GM12878 (cell line): ENCODE measurements around the gene GMPPA. TPM values are rescaled to one million over a fixed set of nuclear protein-coding genes. Genes with fewer than 3 reads are reported as not detected.

Source experiments
- ATAC-seq: fragments of 200-7000 bp; cut with Tn5 transposase; 3 replicates; pipeline ENCODE4 v1.9.1; 2020; ENCODE audit warnings: mild to moderate bottlenecking, moderate library complexity
- BruUV-seq: library from RNA; stranded (reverse); fragments of 400-500 nt; replicated peaks from 2 replicates; lab custom pipeline; 2021; lab: Mats Ljungman, UMichigan
- CTCF ChIA-PET: fragments of 300-600 bp; sonication (Branson Sonifier 250); formaldehyde crosslinking; extraction: SDS; loops from one replicate; lab custom pipeline; 2021; ENCODE audit warnings: inconsistent platforms; lab: Yijun Ruan, JAX
- POLR2A ChIA-PET: fragments of 350-600 bp; formaldehyde crosslinking; extraction: SDS; loops from one replicate; lab custom pipeline; 2021; ENCODE audit warnings: inconsistent platforms; lab: Charles Lee
- RAD21 ChIA-PET: fragments of 300-600 bp; sonication (Branson Sonifier 250); formaldehyde crosslinking; loops from one replicate; lab custom pipeline; 2023; ENCODE audit warnings: antibody characterized with exemption; ENCODE audit not compliant: unreplicated experiment; lab: Charles Lee
- SMC1A ChIA-PET: fragments of 300-600 bp; sonication (Branson Sonifier 250); formaldehyde crosslinking; loops from one replicate; lab custom pipeline; 2023; ENCODE audit not compliant: unreplicated experiment, uncharacterized antibody; lab: Charles Lee
- DNase-seq: peaks from one replicate; pipeline ENCODE4 v3.0.0-alpha.2; 2011; ENCODE audit warnings: low read depth, low spot score
- FAIRE-seq: peaks from 3 replicates; lab custom pipeline; 2011; peaks lifted over from hg19 to GRCh38; lab: Jason Lieb, UNC
- H2AFZ ChIP-seq: 2 replicates; pipeline ENCODE4 v1.6.0; 2011; ENCODE audit warnings: low read depth, low read length, control low read depth; ENCODE audit not compliant: control insufficient read depth
- H3K27ac ChIP-seq: 2 replicates; pipeline ENCODE4 v1.5.1; 2011; ENCODE audit warnings: control low read depth; ENCODE audit not compliant: control insufficient read depth, insufficient read depth
- H3K27me3 ChIP-seq, 2 experiments: replicated peaks in 1 of 2; 2 replicates each; pipeline versions ENCODE4 v1.6.0 to v1.6.1; 2011; ENCODE audit warnings: low read length in 1 of 2; ENCODE audit not compliant: control insufficient read depth in 2 of 2, insufficient read depth in 2 of 2
- H3K36me3 ChIP-seq, 2 experiments: 2 replicates each; pipeline ENCODE4 v1.5.1; 2011; ENCODE audit warnings: low read length in 1 of 2; ENCODE audit not compliant: control insufficient read depth in 2 of 2, insufficient read depth in 2 of 2
- H3K4me1 ChIP-seq: 2 replicates; pipeline ENCODE4 v1.6.1; 2011; ENCODE audit warnings: mild to moderate bottlenecking, low read length, moderate library complexity, mixed read lengths; ENCODE audit not compliant: control insufficient read depth, insufficient read depth
- H3K4me2 ChIP-seq: 2 replicates; pipeline ENCODE4 v1.6.0; 2011; ENCODE audit warnings: control low read depth; ENCODE audit not compliant: control insufficient read depth, insufficient read depth
- H3K4me3 ChIP-seq: fragments of 200-600 bp; sonication (generic); 2 replicates; pipeline ENCODE4 v1.5.1; 2016
- H3K79me2 ChIP-seq: 2 replicates; pipeline ENCODE4 v1.6.0; 2011; ENCODE audit warnings: low read length; ENCODE audit not compliant: control insufficient read depth, insufficient read depth
- H3K9ac ChIP-seq: 2 replicates; pipeline ENCODE4 v1.8.0; 2011; ENCODE audit warnings: low read length, control low read depth, mixed read lengths; ENCODE audit not compliant: control insufficient read depth, insufficient read depth
- H3K9me3 ChIP-seq: replicated peaks from 3 replicates; pipeline ENCODE4 v1.5.1; 2011; ENCODE audit warnings: mild to moderate bottlenecking, low read length; ENCODE audit not compliant: control insufficient read depth, insufficient read depth
- H4K20me1 ChIP-seq: 2 replicates; pipeline ENCODE4 v1.6.0; 2011; ENCODE audit not compliant: control insufficient read depth, insufficient read depth
- BACH1 ChIP-seq: fragments of 450-650 bp; IDR thresholded peaks from 2 replicates; pipeline ENCODE4 v1.6.1; 2017; ENCODE audit warnings: mild to moderate bottlenecking, borderline replicate concordance
- CBX5 ChIP-seq: sonication (generic); IDR thresholded peaks from 2 replicates; pipeline ENCODE4 v1.6.1; 2016; ENCODE audit warnings: low read depth, moderate library complexity, mild to moderate bottlenecking, inconsistent platforms
- GABPA ChIP-seq: IDR thresholded peaks from 2 replicates; pipeline ENCODE4 v1.6.1; 2014; ENCODE audit warnings: antibody characterized with exemption, low read depth, mild to moderate bottlenecking, inconsistent platforms
- GATAD2B ChIP-seq: fragments of 450-650 bp; conservative IDR thresholded peaks from 2 replicates; pipeline ENCODE4 v1.6.1; 2017; ENCODE audit warnings: low read depth, mild to moderate bottlenecking, moderate library complexity
- HDAC6 ChIP-seq: fragments of 200-600 bp; sonication (generic); IDR thresholded peaks from one replicate; pipeline ENCODE4 v1.8.0; 2017; ENCODE audit warnings: antibody characterized with exemption; ENCODE audit not compliant: unreplicated experiment
- MYC ChIP-seq: IDR thresholded peaks from 2 replicates; pipeline ENCODE4 v1.6.1; 2011; ENCODE audit warnings: mild to moderate bottlenecking, low read length, moderate library complexity, inconsistent platforms; ENCODE audit not compliant: insufficient read depth, insufficient replicate concordance, insufficient read length, severe bottlenecking
- NFXL1 ChIP-seq: fragments of 450-650 bp; IDR thresholded peaks from 2 replicates; pipeline ENCODE4 v1.6.1; 2017; ENCODE audit warnings: antibody characterized with exemption, mild to moderate bottlenecking, borderline replicate concordance
- RUNX3 ChIP-seq: IDR thresholded peaks from 2 replicates; pipeline ENCODE4 v1.6.1; 2012; ENCODE audit warnings: low read length, inconsistent platforms
- SIN3A ChIP-seq: IDR thresholded peaks from 2 replicates; pipeline ENCODE4 v1.6.1; 2012; ENCODE audit warnings: low read depth, low read length, improper control_type of control experiment
- SPI1 ChIP-seq: IDR thresholded peaks from 2 replicates; pipeline ENCODE4 v1.6.1; 2011; ENCODE audit warnings: low read depth, mild to moderate bottlenecking, low read length, moderate library complexity, borderline replicate concordance; ENCODE audit not compliant: insufficient read depth
- STAT1 ChIP-seq: fragments of 450-650 bp; conservative IDR thresholded peaks from 2 replicates; pipeline ENCODE4 v1.6.1; 2014; ENCODE audit warnings: antibody characterized with exemption, mild to moderate bottlenecking
- ZNF622 ChIP-seq: fragments of 450-650 bp; IDR thresholded peaks from 2 replicates; pipeline ENCODE4 v1.6.1; 2017; ENCODE audit warnings: mild to moderate bottlenecking, inconsistent platforms
- ZZZ3 ChIP-seq: IDR thresholded peaks from 2 replicates; pipeline ENCODE4 v1.6.1; 2011; ENCODE audit warnings: low read depth; ENCODE audit not compliant: control insufficient read depth, insufficient read length
- WGBS: methylation state at CpG from one replicate; pipeline ENCODE4 v1.1.6; 2016; ENCODE audit warnings: low lambda C conversion rate; ENCODE audit not compliant: insufficient replicate concordance, insufficient coverage; ENCODE audit errors: missing lambda C conversion rate; 5-methylcytosine and 5-hydroxymethylcytosine counted together
- in situ Hi-C: fragments of 300-500 bp; cut with MboI; formaldehyde crosslinking; loops from 9 replicates; pipeline ENCODE4 v1.14.3; 2018; ENCODE audit warnings: mixed read lengths
- intact Hi-C: fragments of 100-400 bp; cut with micrococcal nuclease; formaldehyde crosslinking; loops from one replicate; pipeline ENCODE4 v1.14.2; 2022; ENCODE audit not compliant: unreplicated experiment
- polyA plus RNA-seq, 11 experiments: library from polyadenylated mRNA; depleted of rRNA in 4 of 11; unstranded in 6 of 11; stranded (reverse) in 5 of 11; fragments of >200 nt; fragmentation: Nextera tagmentation in 4 of 11; fragmentation: Illumina TruSeq in 1 of 11; extraction: Ambion mirVana in 4 of 11; extraction: Trizol in 1 of 11; gene quantifications; 1 replicate in 1 of 11; 2 replicates in 10 of 11; pipeline versions ENCODE4 v1.2.1 to v1.2.3, GENCODE V29; 2011 to 2016; ENCODE audit warnings: inconsistent platforms in 2 of 11, missing spikeins in 2 of 11, low read depth in 1 of 11
- total RNA-seq, 4 experiments: library from RNA; depleted of rRNA in 3 of 4; stranded (reverse); fragments of >200 nt in 3 of 4; fragmentation: Illumina TruSeq in 1 of 4; extraction: Trizol in 1 of 4; gene quantifications; 2 replicates each; pipeline versions ENCODE4 v1.2.1 to v1.2.3, GENCODE V29; 2013 to 2021
- TF ChIP-seq, protein P1 (sequence below): fragments of 450-650 bp; formaldehyde crosslinking; IDR thresholded peaks from 2 replicates; pipeline ENCODE4 v1.4.0; 2020; ENCODE audit warnings: mild to moderate bottlenecking, moderate library complexity
- TF ChIP-seq, protein P2 (sequence below): fragments of 450-650 bp; IDR thresholded peaks from 2 replicates; pipeline ENCODE4 v1.6.1; 2017; ENCODE audit warnings: mild to moderate bottlenecking, low read depth, inconsistent platforms; ENCODE audit not compliant: poor library complexity, severe bottlenecking
- TF ChIP-seq, protein P3 (sequence below): IDR thresholded peaks from 2 replicates; pipeline ENCODE4 v1.6.1; 2012; ENCODE audit warnings: low read depth, low read length, improper control_type of control experiment

Gene GMPPA
- total and polyA plus RNA-seq, 10 of the 15 experiments (the other 5 are each of a cell fraction or from before 2014, with no cell fraction given): 1.9 to 83.2 (median 45.0) TPM

DNA sequence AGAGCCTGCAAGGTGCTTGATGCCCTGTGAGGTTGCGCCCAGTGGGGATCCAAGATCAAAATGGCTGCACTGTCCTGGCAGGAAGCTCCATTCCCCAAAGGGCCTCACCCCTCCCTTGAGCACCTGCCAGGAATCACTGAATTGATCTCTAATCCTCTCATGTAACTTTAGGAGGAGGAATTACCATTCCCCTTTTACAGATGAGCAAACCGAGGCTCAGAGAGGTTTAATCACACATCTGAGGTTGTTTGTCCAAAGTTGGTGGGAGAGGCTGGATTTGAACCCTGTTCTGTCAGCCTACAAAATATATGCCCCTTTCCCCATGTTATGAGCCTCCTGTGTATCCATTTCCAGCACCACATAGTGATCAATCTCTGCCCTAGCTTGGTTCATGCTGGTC, 26.1 kb downstream of the GMPPA start:
- FAIRE-seq (no peak), DNase-seq (no peak)
- H3K36me3 ChIP-seq: no peaks in the 10 kb centered on the region
- no peaks in the 10 kb centered on the region for H3K4me1 ChIP-seq
- 50% methylated on average over 2 of the region's 2 CpGs for WGBS
- peaks cover 21% of the 10 kb centered on the region in 2 experiments for H3K27me3 ChIP-seq
- BruUV-seq: no TSS peak
- TF ChIP-seq BACH1 (no peak), SPI1 (no peak), ZNF622 (no peak), ZZZ3 (no peak), HDAC6 (no peak), SIN3A (no peak), RUNX3 (no peak), GATAD2B (no peak), MYC (no peak), CBX5 (no peak), NFXL1 (no peak), GABPA (no peak), STAT1 (no peak)
- TF ChIP-seq, protein P1, sequence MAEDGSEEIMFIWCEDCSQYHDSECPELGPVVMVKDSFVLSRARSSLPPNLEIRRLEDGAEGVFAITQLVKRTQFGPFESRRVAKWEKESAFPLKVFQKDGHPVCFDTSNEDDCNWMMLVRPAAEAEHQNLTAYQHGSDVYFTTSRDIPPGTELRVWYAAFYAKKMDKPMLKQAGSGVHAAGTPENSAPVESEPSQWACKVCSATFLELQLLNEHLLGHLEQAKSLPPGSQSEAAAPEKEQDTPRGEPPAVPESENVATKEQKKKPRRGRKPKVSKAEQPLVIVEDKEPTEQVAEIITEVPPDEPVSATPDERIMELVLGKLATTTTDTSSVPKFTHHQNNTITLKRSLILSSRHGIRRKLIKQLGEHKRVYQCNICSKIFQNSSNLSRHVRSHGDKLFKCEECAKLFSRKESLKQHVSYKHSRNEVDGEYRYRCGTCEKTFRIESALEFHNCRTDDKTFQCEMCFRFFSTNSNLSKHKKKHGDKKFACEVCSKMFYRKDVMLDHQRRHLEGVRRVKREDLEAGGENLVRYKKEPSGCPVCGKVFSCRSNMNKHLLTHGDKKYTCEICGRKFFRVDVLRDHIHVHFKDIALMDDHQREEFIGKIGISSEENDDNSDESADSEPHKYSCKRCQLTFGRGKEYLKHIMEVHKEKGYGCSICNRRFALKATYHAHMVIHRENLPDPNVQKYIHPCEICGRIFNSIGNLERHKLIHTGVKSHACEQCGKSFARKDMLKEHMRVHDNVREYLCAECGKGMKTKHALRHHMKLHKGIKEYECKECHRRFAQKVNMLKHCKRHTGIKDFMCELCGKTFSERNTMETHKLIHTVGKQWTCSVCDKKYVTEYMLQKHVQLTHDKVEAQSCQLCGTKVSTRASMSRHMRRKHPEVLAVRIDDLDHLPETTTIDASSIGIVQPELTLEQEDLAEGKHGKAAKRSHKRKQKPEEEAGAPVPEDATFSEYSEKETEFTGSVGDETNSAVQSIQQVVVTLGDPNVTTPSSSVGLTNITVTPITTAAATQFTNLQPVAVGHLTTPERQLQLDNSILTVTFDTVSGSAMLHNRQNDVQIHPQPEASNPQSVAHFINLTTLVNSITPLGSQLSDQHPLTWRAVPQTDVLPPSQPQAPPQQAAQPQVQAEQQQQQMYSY (CRISPR knock-in tag): no peak
- TF ChIP-seq, protein P2, sequence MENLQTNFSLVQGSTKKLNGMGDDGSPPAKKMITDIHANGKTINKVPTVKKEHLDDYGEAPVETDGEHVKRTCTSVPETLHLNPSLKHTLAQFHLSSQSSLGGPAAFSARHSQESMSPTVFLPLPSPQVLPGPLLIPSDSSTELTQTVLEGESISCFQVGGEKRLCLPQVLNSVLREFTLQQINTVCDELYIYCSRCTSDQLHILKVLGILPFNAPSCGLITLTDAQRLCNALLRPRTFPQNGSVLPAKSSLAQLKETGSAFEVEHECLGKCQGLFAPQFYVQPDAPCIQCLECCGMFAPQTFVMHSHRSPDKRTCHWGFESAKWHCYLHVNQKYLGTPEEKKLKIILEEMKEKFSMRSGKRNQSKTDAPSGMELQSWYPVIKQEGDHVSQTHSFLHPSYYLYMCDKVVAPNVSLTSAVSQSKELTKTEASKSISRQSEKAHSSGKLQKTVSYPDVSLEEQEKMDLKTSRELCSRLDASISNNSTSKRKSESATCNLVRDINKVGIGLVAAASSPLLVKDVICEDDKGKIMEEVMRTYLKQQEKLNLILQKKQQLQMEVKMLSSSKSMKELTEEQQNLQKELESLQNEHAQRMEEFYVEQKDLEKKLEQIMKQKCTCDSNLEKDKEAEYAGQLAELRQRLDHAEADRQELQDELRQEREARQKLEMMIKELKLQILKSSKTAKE: no peak
- TF ChIP-seq, protein P3, sequence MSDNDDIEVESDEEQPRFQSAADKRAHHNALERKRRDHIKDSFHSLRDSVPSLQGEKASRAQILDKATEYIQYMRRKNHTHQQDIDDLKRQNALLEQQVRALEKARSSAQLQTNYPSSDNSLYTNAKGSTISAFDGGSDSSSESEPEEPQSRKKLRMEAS: no peak
- TF ChIP-seq, all 136 proteins: peak for 0
- RAD21 ChIA-PET: no interaction called here
- SMC1A ChIA-PET: no interaction called here
- CTCF ChIA-PET: interaction anchor here (1.1 to 10.8 kb wide), 3 partner anchors 17 to 122 kb away, joined by 3 to 224 read pairs (median 83); partner anchors contain the start of gene GMPPA
- H3K79me2 ChIP-seq: no peaks in the 10 kb centered on the region
- in situ Hi-C loops: no loop called here
- intact Hi-C loops: no loop called here
- no peaks in the 10 kb centered on the region for H3K9me3 ChIP-seq
- no peak overlapping the region for H2AFZ ChIP-seq
- H3K27ac ChIP-seq: no peak overlapping the region
- no peaks in the 10 kb centered on the region; the same call in 1 of the 2 replicates for H4K20me1 ChIP-seq
- H3K9ac ChIP-seq: no peak overlapping the region
- H3K4me3 ChIP-seq: no peak overlapping the region
- POLR2A ChIA-PET: no interaction called here
- no peak overlapping the region for H3K4me2 ChIP-seq
- no peak for ATAC-seq
